Stimulated activated CD4-positive, alpha-beta T cell treated with anti-CD3 and anti-CD28 coated beads, Interleukin-1b, Interleukin-23, amount 100 ng/mL, for 24 hours (primary cell): Measurements from ENCODE around the gene HSPB8.

Source experiments
- DNase-seq, 4 experiments: peaks; one replicate each; pipeline ENCODE4 v3.0.0-alpha.2; 2020; ENCODE audit warnings: low read depth in 4 of 4, low spot score in 1 of 4

HSPB8 gene, protein sequence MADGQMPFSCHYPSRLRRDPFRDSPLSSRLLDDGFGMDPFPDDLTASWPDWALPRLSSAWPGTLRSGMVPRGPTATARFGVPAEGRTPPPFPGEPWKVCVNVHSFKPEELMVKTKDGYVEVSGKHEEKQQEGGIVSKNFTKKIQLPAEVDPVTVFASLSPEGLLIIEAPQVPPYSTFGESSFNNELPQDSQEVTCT

DNA sequence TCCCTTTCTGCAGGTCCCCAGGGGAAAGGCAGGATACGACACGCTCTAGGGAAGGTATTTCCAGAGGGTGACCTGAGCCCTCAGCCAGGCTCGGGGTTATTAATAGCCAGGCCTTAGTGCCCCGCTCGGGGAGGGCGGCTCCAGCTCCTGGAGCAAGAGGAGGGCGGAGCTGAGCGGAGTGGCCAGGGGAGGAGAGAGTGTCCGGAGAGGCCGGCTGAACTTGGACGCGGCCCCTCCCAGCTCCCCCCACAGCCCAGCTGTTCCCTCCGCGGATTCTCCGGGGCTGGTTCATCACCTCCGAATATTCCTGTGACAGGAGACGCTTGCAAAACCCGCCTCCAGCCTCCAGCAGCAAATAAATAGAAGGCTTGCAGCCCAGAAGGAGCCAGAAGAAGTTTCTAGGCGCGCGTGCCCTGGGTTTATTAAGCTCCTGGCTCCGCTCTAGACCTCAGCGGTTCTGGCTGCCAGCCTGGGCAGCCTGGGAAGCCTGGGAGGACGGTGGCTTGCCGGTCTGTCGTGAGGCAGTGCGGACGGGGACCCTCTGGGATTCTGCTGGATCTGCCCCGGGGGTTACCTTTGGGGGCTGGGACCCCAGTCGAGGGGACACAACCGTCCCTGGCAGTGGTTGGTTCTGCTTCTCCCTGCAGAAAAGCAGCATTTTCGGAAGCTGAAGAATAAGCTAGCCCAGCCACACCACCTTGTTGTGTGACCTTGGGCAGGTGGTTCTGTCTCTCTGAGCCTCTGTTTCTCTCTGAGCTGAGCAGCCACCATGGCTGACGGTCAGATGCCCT, at the start of gene HSPB8:
Gene HSPB8, plus strand, starts transcription at position 388 of the 791 bp plus-strand sequence. Its CDS starts 382 bp downstream, at position 770.
- no peak for DNase-seq

DNA sequence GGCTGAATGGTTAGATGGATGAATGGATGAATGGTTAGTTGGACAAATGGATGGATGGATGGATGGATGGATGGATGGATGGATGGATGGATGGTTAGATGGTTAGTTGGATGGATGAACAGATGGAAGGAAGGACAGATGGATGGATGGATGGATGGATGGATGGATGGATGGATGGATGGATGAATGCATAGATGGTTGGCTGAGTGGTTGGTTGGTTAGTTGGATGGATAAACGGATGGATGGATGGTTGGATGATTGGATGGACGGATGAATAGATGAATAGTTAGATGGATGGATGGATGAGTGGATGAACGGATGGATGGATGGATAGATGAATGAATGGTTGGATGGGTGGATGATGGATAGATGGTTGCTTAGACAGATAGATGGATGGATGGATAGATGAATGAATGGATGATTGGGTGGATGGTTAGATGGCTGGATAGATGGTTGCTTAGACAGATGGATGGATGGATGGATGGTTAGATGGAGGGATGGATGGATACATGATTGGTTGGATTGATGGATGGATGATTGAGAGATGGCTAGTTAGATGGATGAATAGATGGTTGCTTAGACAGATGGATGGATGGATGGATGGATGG, 48.8 kb upstream of the HSPB8 start:
- DNase-seq = no peak

GRCh38 chr12:119130523-119130922, 48.2 kb upstream of the HSPB8 start:
- DNase-seq = no peak

DNA sequence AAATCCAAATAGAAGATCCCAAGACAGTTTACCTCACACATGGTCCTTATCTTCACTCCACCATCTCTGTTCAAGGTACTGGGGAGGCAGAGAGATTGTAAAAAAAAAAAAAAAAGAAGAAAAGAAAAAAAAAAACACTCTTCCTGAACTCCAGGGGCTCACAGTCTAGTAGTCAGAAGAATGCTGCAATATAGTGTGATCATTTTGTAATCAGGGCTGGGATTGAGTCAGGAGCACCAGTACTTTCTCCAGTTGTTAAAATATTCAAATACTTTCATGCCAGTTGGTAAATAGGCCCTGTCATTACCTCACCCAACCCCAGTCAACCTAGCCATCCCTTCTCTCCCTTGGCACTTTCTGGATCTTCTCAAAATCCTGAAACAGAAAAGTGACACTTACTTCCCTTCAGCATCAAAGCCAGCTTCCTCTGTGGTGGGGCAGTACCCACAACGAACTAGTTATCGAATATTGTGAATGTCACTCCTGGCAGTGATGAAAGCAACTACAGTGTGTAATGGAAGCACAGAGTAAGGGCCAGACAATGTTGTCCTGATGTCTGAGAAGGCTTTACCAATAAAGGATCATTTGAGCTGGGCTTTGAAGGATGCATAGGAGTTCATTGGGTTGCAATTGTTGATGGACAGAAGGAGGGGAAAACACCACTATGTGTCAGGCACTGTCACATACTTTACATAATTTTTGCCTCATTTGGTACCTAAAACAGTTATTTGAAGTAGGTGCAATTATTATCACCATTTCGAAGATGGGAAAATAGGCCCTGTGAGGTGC, 44.3 kb upstream of the HSPB8 start:
- no peak for DNase-seq

DNA sequence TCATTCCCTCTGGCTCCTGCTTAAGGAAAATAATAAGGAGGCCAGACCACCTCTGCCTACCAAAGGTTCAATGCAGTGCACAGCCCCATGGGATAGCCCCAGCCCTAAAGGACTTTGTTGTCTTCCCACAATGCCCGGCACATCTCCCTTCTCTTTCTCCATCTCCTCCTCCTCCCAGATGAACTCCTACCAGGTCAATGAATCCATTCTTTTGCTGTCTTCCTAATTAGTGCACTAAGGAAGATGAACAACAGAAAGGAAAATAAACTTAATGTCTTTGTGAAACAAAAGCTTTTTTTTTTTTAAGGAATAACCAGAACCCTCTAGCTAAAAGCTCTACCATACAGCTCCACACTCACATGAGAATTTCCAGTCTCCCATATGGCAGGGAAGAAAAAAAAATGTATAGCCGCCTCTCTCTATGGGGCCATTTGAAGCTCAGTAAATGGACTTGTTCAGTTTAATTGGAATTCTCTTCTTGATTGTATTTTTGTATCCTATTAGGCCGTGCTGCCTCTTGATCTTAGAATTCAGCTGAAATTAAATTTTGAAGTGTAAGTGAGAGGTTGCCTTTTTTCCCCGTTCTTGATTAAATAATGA, 41.8 kb upstream of the HSPB8 start:
- no peak for DNase-seq

DNA sequence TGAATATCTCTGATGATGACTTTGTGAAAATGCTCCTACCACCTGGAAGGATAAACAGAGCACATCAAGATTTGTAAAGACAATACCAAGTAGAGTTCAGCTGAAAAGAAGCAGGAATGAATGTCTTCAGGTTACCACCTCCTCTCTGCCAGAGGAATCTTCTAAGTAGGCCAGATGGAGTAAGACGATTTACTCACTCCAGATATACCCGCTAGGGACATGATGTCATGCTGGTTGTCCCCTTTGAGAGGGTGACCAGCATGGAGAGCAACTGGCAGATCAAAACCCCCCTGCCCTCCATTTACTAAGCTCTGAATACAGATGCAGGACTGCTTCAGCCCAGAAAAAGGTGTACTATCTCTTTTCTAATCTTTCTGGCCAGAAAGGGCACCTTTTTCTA, 39.3 kb upstream of the HSPB8 start:
- no peak for DNase-seq

GRCh38 chr12:119145367-119145766, 33.4 kb upstream of the HSPB8 start:
- no peak for DNase-seq

GRCh38 chr12:119147847-119148448, 30.8 kb upstream of the HSPB8 start:
- DNase-seq = no peak

DNA sequence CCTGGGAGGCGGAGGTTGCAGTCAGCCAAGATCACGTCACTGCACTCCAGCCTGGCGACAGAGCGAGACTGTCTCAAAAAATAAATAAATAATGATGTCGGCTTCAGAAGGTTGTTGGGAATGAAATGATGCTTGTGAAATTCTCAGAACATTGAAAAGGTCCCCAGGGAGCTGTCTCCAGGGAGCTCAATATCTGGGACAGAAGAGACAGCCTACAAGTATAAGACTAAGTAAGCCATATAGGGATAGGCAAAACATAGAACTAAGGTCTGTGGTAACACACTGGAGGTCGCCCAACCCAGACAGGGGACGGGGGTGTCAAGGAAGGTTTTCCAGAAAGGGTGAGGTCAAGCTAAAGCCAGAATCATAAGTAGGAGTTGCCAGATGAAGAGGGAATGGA, 29.5 kb upstream of the HSPB8 start:
- no peak for DNase-seq

DNA sequence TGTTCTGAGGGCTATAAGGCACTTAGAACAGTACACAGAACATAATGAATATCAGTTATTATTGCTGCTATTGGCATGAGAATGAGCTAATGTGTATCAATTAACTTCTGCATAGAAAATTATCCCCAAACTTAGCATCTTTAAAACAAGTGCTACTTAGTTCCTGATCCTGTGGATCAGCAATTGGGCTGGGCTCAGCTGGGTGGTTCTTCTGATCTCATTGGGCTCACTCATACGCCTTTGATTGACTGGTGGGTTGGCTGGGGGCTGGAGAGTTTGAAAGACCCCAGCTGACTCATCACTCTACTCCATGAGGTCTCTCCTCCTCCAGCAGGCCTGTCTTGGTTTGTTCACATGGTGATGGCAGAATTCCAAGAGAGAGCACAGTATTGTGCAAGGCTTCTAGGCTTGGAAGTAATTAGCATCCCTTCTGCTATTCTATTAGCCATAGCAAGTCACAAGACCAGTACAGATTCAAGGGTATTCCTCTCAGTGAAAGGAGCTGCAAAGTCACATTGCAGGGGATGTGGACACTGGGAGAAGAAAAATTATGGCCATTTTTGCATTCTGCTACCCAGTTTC, 27.2 kb upstream of the HSPB8 start:
- no peak for DNase-seq

- no peak for DNase-seq
Observed at GRCh38 chr12:119153477-119154434, 25.0 kb upstream of the HSPB8 start.

- DNase-seq = no peak
Observed at GRCh38 chr12:119154435-119154818, 24.3 kb upstream of the HSPB8 start.

GRCh38 chr12:119156401-119157044, 22.2 kb upstream of the HSPB8 start:
- DNase-seq = no peak

- DNase-seq = no peak
Observed at GRCh38 chr12:119157528-119157927, 21.2 kb upstream of the HSPB8 start.

DNA sequence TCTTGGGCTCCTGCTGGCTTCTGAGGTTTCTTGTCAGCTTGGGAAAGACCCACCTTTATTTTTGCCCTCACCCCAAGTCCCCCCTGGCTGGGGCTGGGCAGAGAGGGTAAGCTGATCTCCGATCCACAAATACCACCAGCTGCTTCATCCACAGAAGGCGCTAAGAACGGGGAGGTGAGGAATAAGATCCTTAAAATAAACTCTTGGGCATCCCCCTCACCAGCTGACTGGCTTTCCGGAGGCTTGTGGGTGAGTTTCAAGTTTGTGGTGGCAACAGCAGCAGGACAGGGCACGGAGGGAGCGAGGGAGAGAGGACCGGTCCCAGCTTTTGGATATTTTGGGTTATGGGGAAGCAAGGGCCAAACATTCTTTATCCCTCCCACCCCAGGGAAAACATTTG, 20.8 kb upstream of the HSPB8 start:
- DNase-seq = no peak

DNA sequence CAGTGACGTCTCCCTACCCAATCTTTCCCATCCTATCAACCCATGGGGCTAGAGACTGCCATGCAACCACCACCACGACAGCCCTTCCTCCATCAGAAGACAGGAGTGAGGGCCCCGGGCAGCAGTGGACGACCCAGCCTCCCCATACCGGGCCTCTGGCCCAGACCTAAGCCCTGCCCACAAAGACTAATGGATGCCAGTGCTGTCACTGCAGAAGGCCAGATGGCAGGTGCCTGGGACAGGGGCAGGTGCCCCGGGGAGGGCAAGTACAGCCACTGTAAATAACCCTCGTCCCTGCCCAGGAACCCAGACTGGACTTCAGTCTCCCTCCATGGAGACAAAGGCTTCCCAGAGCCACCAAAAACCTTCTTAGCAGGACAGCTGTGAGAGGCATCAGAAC, 20.3 kb upstream of the HSPB8 start:
- DNase-seq = no peak

- DNase-seq = no peak
Observed at GRCh38 chr12:119159844-119160243, 18.9 kb upstream of the HSPB8 start.

GRCh38 chr12:119167902-119168301, 10.8 kb upstream of the HSPB8 start:
- no peak for DNase-seq

DNA sequence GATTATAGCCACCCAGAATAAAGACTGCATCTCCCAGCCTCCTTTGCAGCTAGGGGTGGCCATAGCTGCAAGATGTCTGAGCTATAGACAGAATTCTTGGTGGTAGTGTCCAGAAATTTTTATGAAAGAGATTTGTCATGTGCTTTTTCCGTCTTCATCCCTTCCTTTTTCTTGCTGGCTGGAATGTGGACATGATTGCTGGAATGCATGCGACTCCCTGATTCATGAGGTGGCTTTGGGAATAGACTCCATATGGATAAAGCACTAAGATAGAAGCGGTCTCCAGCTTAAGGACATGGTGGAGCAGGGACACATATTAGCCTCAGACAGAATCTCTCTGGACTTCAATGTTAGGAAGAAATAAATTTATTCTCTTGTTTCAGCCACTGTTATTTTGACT, 10.0 kb upstream of the HSPB8 start:
- DNase-seq = no peak
